GM23338 (cell line): ENCODE measurements around the gene C22orf42. TPM values are rescaled to one million over a fixed set of nuclear protein-coding genes. Genes with fewer than 3 reads are reported as not detected.
"Not testable (repeated sequence)": the region's sequence is repeated elsewhere in the genome, so short reads cannot be mapped to it uniquely, and the experiment has no call there.

Experiments used
- ATAC-seq: fragments of 200-7000 bp; cut with Tn5 transposase; 3 replicates; pipeline ENCODE4 v1.9.1; 2020
- DNase-seq: peaks from one replicate; pipeline ENCODE4 v3.0.0-alpha.2; 2015; ENCODE audit warnings: low spot score
- H2AFZ ChIP-seq: fragments of 200-600 bp; sonication (generic); 2 replicates; pipeline ENCODE4 v1.8.0; 2016; ENCODE audit warnings: antibody characterized with exemption, mild to moderate bottlenecking, moderate library complexity
- H3F3A ChIP-seq: fragments of 200-600 bp; sonication (generic); replicated peaks from 2 replicates; pipeline ENCODE4 v1.8.0; 2017; ENCODE audit warnings: antibody characterized with exemption, mixed run types, low read depth
- H3K27ac ChIP-seq: fragments of 200-600 bp; sonication (generic); 2 replicates; pipeline ENCODE4 v1.6.1; 2016; ENCODE audit warnings: low read depth
- H3K27me3 ChIP-seq: fragments of 200-600 bp; sonication (generic); 2 replicates; pipeline ENCODE4 v1.8.0; 2016; ENCODE audit warnings: mild to moderate bottlenecking, mixed run types, moderate library complexity; ENCODE audit not compliant: insufficient read depth
- H3K36me3 ChIP-seq: fragments of 200-600 bp; sonication (generic); 2 replicates; pipeline ENCODE4 v1.8.0; 2016; ENCODE audit warnings: mild to moderate bottlenecking; ENCODE audit not compliant: insufficient read depth
- H3K4me1 ChIP-seq: fragments of 200-600 bp; sonication (generic); 2 replicates; pipeline ENCODE4 v1.8.0; 2016; ENCODE audit warnings: mild to moderate bottlenecking, moderate library complexity; ENCODE audit not compliant: insufficient read depth
- H3K4me2 ChIP-seq: fragments of 200-600 bp; sonication (generic); 2 replicates; pipeline ENCODE4 v1.7.1; 2017; ENCODE audit warnings: mixed run types
- H3K4me3 ChIP-seq: fragments of 200-600 bp; sonication (generic); 2 replicates; pipeline ENCODE4 v1.6.1; 2016; ENCODE audit warnings: mixed run types
- H3K79me2 ChIP-seq: fragments of 200-600 bp; sonication (generic); replicated peaks from 2 replicates; pipeline ENCODE4 v1.8.0; 2017; ENCODE audit warnings: mild to moderate bottlenecking; ENCODE audit not compliant: insufficient read depth
- H3K9me2 ChIP-seq: fragments of 200-600 bp; sonication (generic); 2 replicates; pipeline ENCODE4 v1.8.0; 2017; ENCODE audit not compliant: insufficient read depth
- H4K20me1 ChIP-seq: fragments of 200-600 bp; sonication (generic); replicated peaks from 2 replicates; pipeline ENCODE4 v1.8.0; 2017; ENCODE audit warnings: mild to moderate bottlenecking; ENCODE audit not compliant: insufficient read depth
- H3K27ac Mint-ChIP-seq: 2 replicates; pipeline ENCODE4 v1.8.0; 2020; ENCODE audit warnings: inconsistent platforms, mild to moderate bottlenecking, moderate library complexity, mixed read lengths
- H3K27me3 Mint-ChIP-seq: 3 replicates; pipeline ENCODE4 v1.8.0; 2022; ENCODE audit warnings: low read depth, mild to moderate bottlenecking, moderate library complexity, mixed read lengths, inconsistent platforms; ENCODE audit not compliant: insufficient read depth, poor library complexity
- H3K36me3 Mint-ChIP-seq: 3 replicates; pipeline ENCODE4 v1.8.0; 2021; ENCODE audit warnings: low read depth, mild to moderate bottlenecking, inconsistent platforms, moderate library complexity, mixed read lengths
- H3K4me1 Mint-ChIP-seq: 3 replicates; pipeline ENCODE4 v1.8.0; 2020; ENCODE audit warnings: mild to moderate bottlenecking, inconsistent platforms, mixed read lengths
- H3K4me3 Mint-ChIP-seq: 3 replicates; pipeline ENCODE4 v1.8.0; 2021; ENCODE audit warnings: moderate library complexity, mild to moderate bottlenecking, inconsistent platforms, mixed read lengths
- H3K9me3 Mint-ChIP-seq: 3 replicates; pipeline ENCODE4 v1.8.0; 2020; ENCODE audit warnings: moderate library complexity, mild to moderate bottlenecking, inconsistent platforms, mixed read lengths
- CTCF ChIP-seq, 2 experiments: fragments of 200-600 bp in 1 of 2; sonication (generic) in 1 of 2; conservative IDR thresholded peaks; 2 replicates each; pipeline versions ENCODE4 v1.5.1 to v1.6.1; 2016 to 2017; ENCODE audit warnings: antibody characterized with exemption in 2 of 2, low read depth in 2 of 2, mild to moderate bottlenecking in 2 of 2, moderate library complexity in 1 of 2
- EZH2 ChIP-seq: fragments of 200-600 bp; sonication (generic); IDR thresholded peaks from one replicate; pipeline ENCODE4 v1.8.0; 2017; ENCODE audit warnings: antibody characterized with exemption, mild to moderate bottlenecking, low read depth; ENCODE audit not compliant: unreplicated experiment
- STAT1 ChIP-seq: IDR thresholded peaks from one replicate; pipeline ENCODE4 v1.6.1; 2016; ENCODE audit warnings: antibody characterized with exemption; ENCODE audit not compliant: unreplicated experiment
- ZNF114 ChIP-seq: fragments of 250-450 bp; sonication (Bioruptor Pico); IDR thresholded peaks from 2 replicates; pipeline ENCODE4 v1.5.0; 2020; ENCODE audit warnings: mild to moderate bottlenecking, moderate library complexity
- ZNF331 ChIP-seq: fragments of 250-450 bp; sonication (Bioruptor Pico); IDR thresholded peaks from 2 replicates; pipeline ENCODE4 v1.5.0; 2020; ENCODE audit warnings: low read depth, mild to moderate bottlenecking, moderate library complexity
- ZNF462 ChIP-seq: fragments of 250-450 bp; sonication (Bioruptor Pico); IDR thresholded peaks from 2 replicates; pipeline ENCODE4 v1.5.0; 2020; ENCODE audit warnings: mild to moderate bottlenecking, moderate library complexity
- polyA plus RNA-seq: library from polyadenylated mRNA; unstranded; fragments of >200 nt; fragmentation: Nextera tagmentation; extraction: Ambion mirVana; gene quantifications from 2 replicates; pipeline ENCODE4 v1.2.1, GENCODE V29; 2016
- total RNA-seq: library from RNA; depleted of rRNA; stranded (reverse); fragments of >200 nt; shearing (Covaris generic); gene quantifications from 2 replicates; pipeline ENCODE4 v1.2.3, GENCODE V29; 2014
- TF ChIP-seq, protein P1 (sequence below): IDR thresholded peaks from one replicate; pipeline ENCODE4 v1.6.1; 2018; ENCODE audit warnings: antibody characterized with exemption; ENCODE audit not compliant: unreplicated experiment

Gene C22orf42
- total and polyA plus RNA-seq, 2 experiments from 2014 or later, result 0.76 to 1.2 TPM

DNA sequence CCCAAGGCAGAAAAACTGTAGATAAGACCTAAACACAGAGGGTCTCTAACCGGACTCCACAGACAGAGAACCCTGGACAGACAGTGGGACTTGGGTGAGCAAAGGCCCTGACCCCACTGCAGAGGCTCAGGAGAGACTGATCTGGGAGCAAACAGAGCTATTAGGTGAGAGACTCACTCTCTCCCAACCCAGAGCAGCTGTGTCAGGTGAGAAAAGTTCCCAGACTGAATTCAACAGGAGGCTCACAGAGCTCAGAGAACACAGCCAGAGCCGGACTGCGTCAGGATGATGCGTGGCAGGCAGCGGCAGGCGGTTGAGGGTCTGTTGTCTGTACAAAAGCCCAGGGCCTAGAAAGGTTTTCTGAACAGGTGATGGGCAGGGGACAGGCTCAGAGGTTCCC lies 40.2 kb upstream of the C22orf42 start:
- no peaks in the 10 kb centered on the region for H3F3A ChIP-seq
- H3K27ac Mint-ChIP-seq, result no peak overlapping the region
- no peak overlapping the region for H3K4me2 ChIP-seq
- H3K9me3 Mint-ChIP-seq, result no peaks in the 10 kb centered on the region
- no peak for ATAC-seq
- DNase-seq, result no peak
- H3K4me3 Mint-ChIP-seq, result no peak overlapping the region
- H3K27me3 ChIP-seq, result peaks cover 33% of the 10 kb centered on the region
- H3K27ac ChIP-seq, result no peak overlapping the region
- H3K36me3 ChIP-seq, result no peaks in the 10 kb centered on the region
- H4K20me1 ChIP-seq, result no peaks in the 10 kb centered on the region
- H3K4me3 ChIP-seq, result no peak overlapping the region
- no peaks in the 10 kb centered on the region for H3K36me3 Mint-ChIP-seq
- no peaks in the 10 kb centered on the region for H3K9me2 ChIP-seq
- H3K4me1 Mint-ChIP-seq, result peaks cover 28% of the 10 kb centered on the region
- TF ChIP-seq STAT1 (no peak), EZH2 (no peak), ZNF331 (no peak), ZNF462 (CRISPR knock-in tag) (no peak), ZNF114 (CRISPR knock-in tag) (no peak), CTCF (conservative IDR thresholded peaks at IDR 0.05; ENCODE audit: low read depth in 2 of 2) (no peak)
- TF ChIP-seq, protein P1, sequence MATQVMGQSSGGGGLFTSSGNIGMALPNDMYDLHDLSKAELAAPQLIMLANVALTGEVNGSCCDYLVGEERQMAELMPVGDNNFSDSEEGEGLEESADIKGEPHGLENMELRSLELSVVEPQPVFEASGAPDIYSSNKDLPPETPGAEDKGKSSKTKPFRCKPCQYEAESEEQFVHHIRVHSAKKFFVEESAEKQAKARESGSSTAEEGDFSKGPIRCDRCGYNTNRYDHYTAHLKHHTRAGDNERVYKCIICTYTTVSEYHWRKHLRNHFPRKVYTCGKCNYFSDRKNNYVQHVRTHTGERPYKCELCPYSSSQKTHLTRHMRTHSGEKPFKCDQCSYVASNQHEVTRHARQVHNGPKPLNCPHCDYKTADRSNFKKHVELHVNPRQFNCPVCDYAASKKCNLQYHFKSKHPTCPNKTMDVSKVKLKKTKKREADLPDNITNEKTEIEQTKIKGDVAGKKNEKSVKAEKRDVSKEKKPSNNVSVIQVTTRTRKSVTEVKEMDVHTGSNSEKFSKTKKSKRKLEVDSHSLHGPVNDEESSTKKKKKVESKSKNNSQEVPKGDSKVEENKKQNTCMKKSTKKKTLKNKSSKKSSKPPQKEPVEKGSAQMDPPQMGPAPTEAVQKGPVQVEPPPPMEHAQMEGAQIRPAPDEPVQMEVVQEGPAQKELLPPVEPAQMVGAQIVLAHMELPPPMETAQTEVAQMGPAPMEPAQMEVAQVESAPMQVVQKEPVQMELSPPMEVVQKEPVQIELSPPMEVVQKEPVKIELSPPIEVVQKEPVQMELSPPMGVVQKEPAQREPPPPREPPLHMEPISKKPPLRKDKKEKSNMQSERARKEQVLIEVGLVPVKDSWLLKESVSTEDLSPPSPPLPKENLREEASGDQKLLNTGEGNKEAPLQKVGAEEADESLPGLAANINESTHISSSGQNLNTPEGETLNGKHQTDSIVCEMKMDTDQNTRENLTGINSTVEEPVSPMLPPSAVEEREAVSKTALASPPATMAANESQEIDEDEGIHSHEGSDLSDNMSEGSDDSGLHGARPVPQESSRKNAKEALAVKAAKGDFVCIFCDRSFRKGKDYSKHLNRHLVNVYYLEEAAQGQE, result no peak
- no peaks in the 10 kb centered on the region for H3K79me2 ChIP-seq
- peaks cover 5% of the 10 kb centered on the region; the same call in 1 of the 2 replicates for H3K4me1 ChIP-seq
- peaks cover 34% of the 10 kb centered on the region for H3K27me3 Mint-ChIP-seq
- no peak overlapping the region for H2AFZ ChIP-seq

DNA sequence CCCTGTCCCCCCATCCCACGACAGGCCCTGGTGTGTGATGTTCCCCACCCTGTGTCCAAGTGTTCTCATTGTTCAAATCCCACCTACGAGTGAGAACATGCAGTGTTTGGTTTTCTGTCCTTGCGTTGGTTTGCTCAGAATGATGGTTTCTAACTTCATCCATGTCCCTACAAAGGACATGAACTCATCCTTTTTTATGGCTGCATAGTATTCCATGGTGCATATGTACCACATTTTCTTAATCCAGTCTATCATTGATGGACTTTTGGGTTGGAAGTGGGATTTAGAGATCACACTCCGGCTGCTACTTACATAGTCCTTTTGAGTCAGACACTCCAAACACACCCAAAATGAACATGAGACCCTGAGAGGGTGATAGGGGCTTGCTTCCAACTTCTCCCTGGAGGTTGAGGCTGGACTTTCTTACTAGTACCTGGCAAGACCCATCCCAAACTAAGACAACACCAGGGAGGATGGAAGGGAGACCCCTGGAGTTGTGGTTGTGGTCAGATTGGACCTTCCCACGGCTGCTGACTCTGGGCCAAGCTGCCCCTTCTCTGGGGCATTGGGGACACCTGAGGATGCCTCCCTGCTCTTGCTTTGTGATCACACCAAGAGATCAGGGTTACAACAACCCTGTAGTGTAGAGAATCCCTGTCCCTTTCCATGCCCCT lies 38.6 kb upstream of the C22orf42 start:
- H3K4me2 ChIP-seq, H3K79me2 ChIP-seq, DNase-seq, H2AFZ ChIP-seq, H3K4me3 Mint-ChIP-seq, ATAC-seq, H3K4me3 ChIP-seq, H3K27ac Mint-ChIP-seq, H3K36me3 Mint-ChIP-seq, H3K27ac ChIP-seq, H3K4me1 ChIP-seq, H4K20me1 ChIP-seq, H3K9me3 Mint-ChIP-seq, H3K36me3 ChIP-seq, H3F3A ChIP-seq, H3K9me2 ChIP-seq: not testable (repeated sequence)
- peaks cover 16% of the 10 kb centered on the region for H3K27me3 ChIP-seq
- Mint-ChIP-seq H3K27me3 (peaks cover 22% of the 10 kb centered on the region), H3K4me1 (peaks cover 17% of the 10 kb centered on the region)
